Hippocampal formation (tissue), 2 donors: Measurements from ENCODE around the gene MTF1.

ENCODE experiments used
- DNase-seq, 2 donors: peaks; one replicate each; lab custom pipeline; 2025; lab: John Stamatoyannopoulos, UW

MTF1 gene

DNA sequence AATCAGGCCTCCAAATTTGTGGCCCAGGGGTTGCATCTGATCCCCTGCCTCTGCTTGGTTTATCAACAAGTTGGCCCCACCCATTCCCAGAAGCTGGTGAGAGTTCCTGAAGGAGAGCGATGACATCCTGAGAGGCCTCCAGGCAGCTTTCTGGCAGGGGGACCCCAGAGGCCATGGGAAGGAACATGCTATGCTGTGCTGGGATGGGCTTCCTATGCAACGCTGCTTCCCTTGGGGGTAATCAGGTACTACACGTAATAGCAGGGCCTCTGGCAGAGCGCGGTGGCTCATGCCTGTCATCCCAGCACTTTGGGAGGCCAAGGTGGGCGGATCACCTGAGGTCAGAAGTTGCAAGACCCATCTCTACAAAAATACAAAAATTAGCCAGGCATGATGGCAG, 8.4 kb upstream of the MTF1 start:
- no peak for DNase-seq

DNA sequence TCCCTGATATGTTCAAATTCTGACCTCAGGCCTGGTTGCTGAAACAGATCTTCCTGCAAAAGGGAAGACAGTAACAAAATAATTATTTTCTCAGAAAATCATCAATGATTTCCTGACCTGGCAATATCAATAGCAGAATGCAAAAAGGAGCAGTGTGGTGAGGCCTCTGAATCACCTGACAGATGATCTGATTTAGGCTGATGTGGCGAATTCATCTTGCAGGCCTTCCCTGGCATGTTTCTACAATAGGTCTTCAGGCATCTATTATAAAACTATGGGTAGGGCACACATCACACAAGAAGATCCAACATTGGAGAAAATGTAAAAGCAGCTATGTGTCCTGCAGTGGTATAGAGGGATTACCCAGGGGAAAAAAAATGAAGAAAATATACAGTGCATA, 7.1 kb upstream of the MTF1 start:
- no peak for DNase-seq

DNA sequence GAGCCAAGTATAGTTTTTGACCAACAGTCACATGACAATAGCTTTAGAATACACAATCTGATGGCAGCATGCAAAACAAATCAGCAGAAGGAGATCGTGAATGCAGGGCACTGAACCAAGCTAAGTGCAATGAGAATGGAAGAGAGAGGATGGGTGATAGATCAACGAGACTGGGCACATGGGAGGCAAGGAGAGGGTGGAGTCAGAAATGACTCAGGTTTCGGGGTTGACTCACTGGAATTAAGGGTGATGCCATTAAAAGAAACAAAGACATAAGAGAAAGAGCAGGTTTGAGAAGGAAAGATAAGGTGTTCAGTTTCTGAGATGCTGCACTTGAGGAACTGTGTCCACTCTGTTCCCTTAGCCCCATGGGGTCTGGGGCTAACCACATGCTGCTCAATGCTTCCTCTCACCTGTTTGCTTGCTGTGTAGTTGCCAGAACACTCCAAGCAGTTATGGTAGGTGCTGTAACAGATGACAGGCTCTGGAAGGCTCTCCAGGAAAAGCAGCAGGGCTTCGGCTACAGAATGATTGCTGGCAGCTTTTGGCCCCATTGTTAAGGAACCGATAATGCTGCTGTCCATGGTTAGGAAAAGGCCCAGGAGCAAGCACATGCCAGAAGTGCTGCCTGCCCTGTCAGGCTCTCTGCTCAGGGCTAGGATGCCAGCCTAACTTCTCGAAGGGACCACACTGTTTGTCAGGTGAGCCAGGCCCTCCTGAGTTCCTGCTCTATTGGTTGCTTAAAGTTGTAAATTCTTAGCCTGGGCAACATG, 6.1 kb upstream of the MTF1 start:
- DNase-seq, result no peak

DNA sequence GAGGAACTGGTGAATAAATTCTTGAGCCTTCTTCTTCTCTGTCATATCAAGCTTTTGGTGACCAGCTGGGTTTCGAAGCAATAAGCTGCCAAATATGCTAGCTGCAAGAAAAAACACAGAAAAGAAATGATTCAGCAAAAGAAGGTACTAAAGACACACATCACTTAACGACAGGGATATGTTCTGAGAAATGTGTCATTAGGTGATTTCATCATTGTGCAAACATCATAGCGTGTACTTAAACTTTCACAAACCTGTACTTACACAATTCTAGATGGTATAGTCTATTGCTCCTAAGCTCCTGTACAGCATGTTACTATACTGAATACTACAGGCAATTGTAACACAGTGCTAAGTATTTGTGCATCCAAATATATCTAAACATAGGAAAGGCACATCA, 2.9 kb upstream of the MTF1 start:
- DNase-seq, result no peak

DNA sequence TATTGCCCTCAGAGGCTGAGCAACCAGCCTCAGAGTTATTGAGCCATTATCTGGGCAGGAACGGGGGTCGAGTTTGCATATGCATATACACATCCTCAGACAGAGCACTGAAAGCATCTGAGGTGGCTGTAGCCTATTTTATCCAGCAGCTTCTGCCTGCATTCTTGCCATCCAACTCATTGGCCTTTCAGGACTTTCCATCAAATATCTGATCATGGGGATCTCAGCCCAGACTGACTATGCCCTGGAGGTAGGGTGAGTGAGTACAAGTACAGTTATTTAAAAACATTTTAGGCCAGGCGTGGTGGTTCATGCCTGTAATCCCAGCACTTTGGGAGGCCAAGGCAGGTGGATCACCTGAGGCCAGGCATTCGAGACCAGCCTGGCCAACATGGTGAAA, 1.8 kb upstream of the MTF1 start:
- DNase-seq, result no peak

DNA sequence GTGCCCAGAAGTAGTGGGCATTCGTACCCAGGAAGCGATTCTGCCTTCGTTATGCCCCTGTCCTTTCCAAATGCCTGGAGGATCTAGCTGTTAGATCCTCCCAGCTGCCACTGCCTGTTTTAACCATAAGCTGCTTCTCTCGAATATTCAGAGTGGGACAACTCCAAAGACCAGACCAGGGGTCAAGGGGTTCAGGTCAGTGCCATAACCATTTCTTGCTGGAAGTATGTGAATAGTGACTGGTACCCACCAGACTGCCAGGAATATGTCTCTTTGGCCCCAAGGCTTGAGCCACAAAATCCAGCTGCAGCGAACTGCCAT, 914 bp upstream of the MTF1 start:
- no peak for DNase-seq

DNA sequence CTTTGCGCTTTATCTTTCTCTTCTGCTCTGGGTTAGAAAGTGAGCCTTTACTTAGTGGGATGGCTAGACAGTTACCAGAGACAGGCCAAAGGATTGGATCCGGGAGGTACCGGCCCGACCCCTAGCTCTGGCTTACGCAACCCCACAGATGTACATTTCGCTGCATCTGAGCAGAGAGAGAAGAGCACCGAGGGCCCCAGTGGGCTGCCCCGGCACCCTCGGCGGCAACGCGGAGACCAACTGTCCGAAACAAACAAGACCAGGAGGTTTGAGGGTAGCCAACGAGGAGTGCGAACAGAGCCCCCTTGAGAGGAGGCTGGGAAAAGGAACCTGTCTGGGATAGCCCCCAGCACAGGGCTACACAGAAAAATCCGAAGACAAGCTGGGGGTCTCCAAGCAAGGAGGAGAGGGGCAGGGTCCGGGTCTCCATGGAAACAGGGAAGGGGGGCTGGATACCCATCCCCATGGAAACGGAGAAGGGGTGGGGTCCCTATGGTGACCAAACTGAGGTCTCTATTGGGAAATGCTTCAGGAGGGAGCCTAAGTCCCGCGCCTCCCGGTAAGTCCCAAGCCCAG, 373 bp downstream of the MTF1 start:
- no peak for DNase-seq

DNA sequence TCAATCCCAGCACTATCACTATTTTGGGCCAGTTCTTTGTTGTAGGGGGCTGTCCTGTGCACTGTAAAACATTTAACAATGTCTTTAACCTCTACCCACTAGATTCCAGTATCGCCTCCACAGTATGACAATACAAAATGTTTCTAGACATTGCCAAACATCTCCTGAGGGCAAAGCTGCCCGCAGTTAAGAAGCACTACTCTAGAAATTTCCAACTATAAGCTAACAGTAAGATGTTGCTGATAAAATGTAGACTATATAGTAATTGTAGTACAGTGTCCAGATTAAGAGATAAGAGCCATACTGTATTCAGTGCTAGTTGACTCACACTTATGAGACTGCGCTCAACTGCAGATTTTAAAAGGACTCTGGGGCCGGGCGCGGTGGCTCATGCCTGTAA, 5.0 kb downstream of the MTF1 start:
- DNase-seq, result no peak

DNA sequence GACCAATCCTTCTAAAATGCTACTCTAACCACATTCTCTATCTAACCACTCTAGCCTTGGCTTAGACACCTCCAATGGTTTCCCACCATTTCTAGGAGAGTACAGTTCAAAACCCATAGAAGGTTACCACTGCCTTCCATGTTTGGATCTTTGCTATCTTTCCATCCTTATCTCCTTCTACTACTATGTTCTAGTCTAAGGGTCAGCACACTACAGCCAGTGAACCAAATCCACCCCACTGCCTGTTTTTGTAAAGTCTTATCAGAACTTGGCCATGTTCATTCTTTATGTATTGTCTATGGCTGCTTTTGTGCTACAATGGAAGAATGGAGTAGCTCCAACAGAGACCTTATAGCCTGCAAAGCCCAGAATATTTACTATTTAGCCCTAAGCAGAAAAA, 6.2 kb downstream of the MTF1 start:
- no peak for DNase-seq

DNA sequence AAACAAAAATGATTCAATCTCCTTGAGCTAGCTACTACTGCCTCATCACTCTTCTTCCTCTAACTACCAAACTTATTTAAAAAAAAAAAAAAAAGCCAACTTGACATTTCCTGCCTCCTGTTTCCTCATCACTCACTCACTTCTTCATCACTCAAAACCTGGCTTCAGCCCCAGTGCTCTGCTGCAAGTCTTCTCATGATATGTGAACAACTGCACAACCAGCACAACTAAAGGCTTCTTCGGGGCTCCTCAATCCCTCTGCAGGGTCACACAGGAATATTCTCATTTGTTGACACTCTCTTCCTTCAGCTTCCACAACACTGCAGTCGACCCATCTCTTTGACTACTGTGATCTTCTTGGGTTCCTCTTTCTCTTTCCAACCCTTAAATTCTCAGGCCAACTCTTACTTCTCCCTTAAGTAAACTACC, 7.6 kb downstream of the MTF1 start:
- no peak for DNase-seq

DNA sequence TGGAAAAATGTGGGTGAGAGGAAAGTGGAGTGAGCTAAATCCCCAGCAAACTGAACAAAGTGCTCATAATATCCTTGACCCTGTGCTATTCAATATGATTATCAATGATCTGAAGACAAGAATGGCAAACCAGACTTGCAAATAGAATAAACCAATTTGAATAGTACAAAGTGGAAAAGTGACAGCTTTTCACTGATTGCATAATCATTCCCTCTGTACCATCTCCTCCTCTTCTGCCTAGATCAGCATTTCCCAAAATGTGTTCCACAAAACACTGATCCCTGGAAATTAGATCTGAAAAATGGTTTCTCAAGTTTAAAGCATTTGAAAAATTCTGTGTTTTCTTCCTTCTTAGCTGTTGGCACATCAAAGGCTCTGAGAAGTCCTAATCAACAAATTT, 8.1 kb downstream of the MTF1 start:
- DNase-seq, result no peak

DNA sequence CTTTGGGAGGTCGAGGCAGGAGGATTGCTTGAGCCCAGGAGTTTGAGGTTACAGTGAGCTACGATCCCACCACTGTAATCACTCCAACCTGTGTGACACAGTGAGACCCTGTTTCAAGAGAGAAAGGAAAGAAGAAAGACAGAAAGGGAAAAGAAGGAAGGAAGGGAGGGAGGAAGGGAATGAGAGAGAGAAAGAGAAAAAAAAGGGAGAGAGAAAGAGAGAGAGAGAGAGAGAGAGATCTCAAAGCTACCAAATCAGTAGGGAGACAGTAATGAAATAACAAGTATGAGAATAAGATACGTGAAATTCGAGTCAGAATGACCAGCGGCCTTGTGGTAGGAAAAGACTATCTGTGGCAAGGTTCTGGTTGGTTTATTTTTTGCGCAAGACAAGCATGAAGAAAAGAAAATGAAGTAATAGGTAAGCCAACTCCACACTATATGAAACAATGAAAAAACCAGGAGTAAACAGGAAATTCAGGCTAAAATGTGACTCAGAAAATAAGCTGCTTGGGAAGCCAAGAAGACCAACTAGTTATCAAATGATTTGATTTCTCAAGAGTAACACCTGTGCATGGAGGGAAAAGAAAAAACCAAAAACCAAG, 8.9 kb downstream of the MTF1 start:
- no peak for DNase-seq

DNA sequence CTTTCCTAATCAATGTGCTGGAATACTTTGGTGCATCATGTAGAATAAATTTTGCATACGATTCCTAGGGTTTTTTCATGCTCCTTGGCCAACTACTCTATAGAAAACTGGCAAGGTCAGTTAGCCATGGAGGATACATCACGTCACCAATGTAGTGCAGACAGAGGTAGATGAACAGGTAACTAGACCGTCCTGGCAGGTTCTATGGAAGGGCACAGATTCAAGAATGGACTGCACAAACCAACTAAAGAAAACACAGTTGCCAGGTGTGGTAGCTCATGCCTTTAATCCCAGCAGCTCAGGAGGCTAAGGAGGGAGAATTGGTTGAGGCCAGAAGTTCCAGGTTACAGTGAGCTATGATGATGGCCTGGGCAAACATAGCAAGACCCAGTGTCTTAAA, 9.9 kb downstream of the MTF1 start:
- no peak for DNase-seq

DNA sequence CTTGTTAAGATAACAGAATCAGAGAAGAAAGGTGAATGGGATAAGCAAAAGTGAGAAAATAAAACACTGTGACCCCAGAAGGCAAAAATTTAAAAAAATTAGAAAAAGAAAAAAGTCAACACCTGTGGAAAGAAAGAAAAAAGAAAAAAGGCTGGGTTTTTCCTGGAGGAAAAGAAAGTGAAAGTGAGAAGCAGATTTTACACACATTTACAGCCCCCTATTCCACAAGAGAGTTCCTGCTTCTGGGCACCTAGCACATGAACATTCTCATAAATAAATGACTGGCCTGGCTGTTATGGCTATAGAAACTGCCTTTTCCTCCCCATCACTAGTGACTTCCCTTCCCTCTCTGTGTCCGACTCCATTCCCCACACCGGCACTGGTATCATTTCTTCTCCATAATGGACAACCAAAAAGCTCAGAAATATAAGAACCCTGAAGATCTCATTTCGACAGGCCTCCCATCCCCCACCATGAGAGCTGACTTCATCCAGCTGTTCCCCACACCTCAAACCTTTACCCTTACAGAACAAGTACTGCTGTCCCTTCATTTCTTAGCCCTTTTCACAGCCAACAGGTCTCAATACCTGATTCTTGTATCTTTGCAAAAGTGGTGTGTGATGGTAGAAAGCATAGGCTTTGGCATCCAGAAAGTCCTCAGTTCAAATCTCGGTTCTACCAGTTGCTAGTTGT, 12.6 kb downstream of the MTF1 start:
- DNase-seq, result no peak

DNA sequence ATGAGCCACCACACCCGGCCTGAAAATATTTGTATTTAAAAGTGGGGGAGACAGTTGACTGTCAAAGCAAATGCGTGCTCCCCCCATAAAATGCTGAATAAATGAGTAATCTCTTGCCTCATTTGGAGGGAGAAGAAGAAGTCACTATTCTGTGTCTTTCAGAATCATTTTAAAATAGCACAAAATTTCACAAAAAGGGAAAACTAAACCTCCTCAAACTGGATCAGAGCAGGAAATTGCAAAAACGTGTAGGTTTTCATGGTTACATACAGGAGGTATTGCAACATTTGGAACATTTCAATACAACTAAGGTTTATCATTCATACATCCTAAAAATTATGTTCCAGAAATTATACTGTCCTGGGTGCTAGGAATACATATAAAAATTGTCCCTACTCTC, 13.6 kb downstream of the MTF1 start:
- no peak for DNase-seq

DNA sequence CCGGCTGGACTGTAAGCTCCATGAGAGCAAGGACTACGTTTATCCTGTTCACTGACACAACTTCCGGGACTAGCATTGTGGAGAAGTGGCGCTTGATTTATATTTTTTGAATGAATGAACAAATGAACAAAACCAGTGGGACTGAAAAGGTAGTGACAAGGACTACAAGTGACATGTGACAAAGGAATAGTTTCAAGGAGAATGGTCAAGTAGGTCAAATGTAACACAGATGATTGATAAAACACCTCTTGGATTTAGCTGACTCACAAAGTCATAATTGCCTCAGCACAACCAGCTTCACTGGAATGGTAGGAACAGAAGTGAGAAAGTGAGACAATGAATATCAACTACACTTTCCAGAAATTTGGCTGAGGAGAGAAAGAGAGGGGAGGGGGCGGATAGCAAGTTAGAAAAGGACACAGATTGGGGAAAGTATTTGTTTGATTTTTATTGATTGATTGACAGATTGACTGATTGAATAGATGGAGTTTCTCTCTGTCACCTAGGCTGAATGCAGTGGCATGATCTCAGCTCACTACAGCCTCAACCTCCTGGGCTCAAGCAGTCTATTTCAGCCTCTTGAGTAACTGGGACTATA, 14.2 kb downstream of the MTF1 start:
- no peak for DNase-seq

DNA sequence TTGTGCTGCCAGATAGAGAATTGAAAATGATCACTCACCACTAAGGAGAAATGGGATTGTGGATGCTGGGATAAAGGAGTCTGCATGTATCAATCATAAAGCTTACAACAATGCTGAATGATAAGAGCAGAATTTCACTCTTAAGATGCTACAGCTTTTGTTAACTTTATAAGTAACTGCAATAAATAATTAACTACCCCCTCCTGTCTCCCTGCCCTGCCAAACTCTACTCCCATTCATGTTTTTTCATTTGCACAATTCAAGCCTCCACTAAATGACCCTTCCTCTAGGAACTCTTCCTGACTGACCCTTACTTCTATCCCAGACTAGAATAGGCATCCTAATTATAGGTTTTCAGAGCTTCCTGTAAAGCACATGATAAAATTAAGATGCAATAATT, 14.9 kb downstream of the MTF1 start:
- DNase-seq, result no peak

DNA sequence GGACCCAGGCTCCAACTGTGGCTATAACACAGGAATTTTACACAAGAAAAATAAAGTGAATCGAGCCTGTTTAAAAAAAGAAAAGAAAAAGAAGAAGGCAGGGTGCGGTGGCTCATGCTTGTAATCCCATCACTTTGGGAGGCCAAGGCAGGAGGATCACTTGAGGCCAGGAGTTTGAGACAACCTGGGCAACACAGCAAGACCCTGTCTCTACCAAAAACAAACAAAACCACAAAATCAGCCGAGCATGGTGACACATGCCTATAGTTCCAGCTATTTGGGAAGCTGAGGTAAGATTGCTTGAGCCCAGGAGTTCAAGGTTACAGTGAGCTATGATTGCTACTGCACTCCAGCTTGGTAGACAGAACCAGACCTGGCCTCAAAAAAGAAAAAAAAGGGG, 17.7 kb downstream of the MTF1 start:
- DNase-seq, result no peak

DNA sequence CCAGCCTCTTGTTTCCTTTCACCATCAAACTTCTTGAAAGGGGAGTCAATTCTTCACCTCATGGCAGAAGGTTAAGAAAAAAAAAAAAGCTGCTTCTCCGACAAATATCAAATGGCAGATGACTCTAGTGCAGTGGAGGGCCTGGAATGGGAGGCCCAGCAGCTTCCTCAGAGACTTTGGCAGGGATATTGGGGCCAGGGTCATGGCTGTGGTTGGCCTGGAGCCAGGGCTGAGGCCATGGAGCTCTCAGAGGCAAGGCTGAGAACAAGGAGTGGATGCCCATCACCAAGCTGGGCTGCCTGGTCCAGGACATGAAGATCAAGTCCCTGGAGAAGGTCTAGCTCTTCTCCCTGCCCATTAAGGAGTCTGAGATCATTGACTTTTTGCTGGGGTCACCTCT, 18.7 kb downstream of the MTF1 start:
- no peak for DNase-seq

DNA sequence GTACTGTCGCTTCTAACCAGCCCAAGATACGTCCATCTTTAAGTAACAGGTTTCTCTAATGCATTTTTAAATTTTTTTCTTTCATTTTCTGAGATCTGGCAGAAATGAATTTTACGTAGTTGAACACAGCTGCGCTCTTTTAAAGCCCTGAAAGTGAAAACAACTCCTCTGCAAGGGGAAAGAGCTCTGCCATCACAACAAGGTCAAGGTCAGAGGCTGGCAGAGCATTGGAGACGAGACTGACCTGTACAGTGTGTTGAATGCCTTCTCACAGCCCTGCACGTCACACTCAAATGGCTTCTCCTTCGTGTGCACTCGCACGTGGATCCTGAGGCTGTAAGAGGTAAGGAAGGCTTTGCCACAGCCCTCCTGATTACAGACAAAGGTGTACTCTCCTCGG, 19.7 kb downstream of the MTF1 start:
- no peak for DNase-seq

DNA sequence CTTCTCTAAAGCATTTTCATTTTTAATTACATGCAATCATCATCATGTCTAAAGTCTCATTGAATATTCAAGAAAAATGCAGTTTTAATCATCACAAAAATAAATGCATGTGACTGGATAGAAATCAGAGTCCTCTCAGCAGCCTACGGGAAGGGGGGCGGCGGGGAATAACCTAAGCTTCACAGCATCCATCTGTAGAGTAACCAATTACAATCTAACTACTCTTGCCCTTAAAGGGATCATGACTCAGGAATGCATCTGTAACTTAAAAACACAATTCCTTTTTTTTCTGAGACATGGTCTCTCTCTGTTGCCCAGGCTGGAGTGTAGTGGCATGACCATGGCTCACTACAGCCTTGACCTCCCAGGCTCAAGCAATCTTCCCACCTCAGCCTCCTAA, 22.6 kb downstream of the MTF1 start:
- no peak for DNase-seq

DNA sequence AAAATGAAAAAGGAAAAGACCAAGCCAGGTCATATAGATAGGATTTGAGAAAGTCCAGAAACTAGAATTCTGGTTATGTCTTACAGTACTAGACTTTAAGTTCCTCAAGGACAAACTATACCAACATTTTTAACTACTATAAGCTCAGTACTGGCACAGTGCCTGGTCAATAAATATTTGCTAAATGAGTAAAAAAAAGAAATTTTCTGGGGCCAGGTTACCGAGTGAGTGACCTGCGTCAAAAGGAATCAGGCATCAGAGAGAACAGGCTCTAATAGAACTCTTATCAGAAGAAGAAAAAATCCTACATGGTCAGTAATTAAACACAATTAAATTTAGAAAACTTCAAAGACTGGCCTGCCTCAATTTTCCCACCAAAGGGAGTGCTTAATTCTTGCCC, 27.6 kb downstream of the MTF1 start:
- no peak for DNase-seq

DNA sequence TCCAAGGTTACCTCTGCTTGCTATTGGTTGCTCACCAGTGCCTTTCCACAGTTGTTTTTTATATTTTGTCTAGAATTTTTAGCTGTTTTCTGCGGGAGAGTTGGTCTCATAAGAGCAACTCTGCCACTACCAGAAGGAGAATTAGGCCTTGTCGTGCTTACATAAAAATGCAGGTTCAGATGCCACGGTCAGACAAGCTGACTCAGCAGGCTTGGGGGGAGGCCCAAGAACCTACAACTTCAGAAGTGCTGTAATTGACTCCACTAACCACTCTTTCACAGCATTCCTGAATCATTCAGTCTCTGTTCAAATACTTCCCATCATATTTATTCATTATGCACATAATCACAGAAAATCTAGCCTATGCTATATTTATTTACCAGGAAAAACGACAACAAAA, 28.3 kb downstream of the MTF1 start:
- no peak for DNase-seq
